HEK293 (cell line): Measurements from ENCODE around the gene ZNF425.

Source experiments
- KLF10 ChIP-seq: fragments of 450-650 bp; IDR thresholded peaks from 2 replicates; pipeline ENCODE4 v1.5.1; 2018; ENCODE audit warnings: missing biosample characterization, mild to moderate bottlenecking, missing genetic modification characterization
- KLF8 ChIP-seq: fragments of 450-650 bp; formaldehyde crosslinking; IDR thresholded peaks from 2 replicates; pipeline ENCODE4 v1.5.1; 2016; ENCODE audit warnings: missing biosample characterization, missing genetic modification characterization
- RBAK ChIP-seq: fragments of 450-650 bp; formaldehyde crosslinking; IDR thresholded peaks from 2 replicates; pipeline ENCODE4 v1.5.1; 2016; ENCODE audit warnings: missing biosample characterization, missing genetic modification characterization
- SCRT1 ChIP-seq: fragments of 450-650 bp; formaldehyde crosslinking; IDR thresholded peaks from 2 replicates; pipeline ENCODE4 v1.5.1; 2016; ENCODE audit warnings: missing biosample characterization, missing genetic modification characterization, borderline replicate concordance
- SP2 ChIP-seq: fragments of 450-650 bp; formaldehyde crosslinking; IDR thresholded peaks from 2 replicates; pipeline ENCODE4 v1.5.1; 2016; ENCODE audit warnings: missing biosample characterization, missing genetic modification characterization
- YY1 ChIP-seq: fragments of 450-650 bp; formaldehyde crosslinking; IDR thresholded peaks from 2 replicates; pipeline ENCODE4 v1.5.1; 2018; ENCODE audit warnings: missing biosample characterization, missing genetic modification characterization
- ZBTB10 ChIP-seq: fragments of 450-650 bp; formaldehyde crosslinking; IDR thresholded peaks from 2 replicates; pipeline ENCODE4 v1.5.1; 2016; ENCODE audit warnings: missing biosample characterization, missing genetic modification characterization
- ZFP41 ChIP-seq: fragments of 450-650 bp; formaldehyde crosslinking; IDR thresholded peaks from 2 replicates; pipeline ENCODE4 v1.5.1; 2016; ENCODE audit warnings: missing biosample characterization, missing genetic modification characterization, borderline replicate concordance
- ZIC2 ChIP-seq: fragments of 450-650 bp; formaldehyde crosslinking; IDR thresholded peaks from 2 replicates; pipeline ENCODE4 v1.5.1; 2016; ENCODE audit warnings: missing biosample characterization, missing genetic modification characterization
- ZNF140 ChIP-seq: fragments of 450-650 bp; formaldehyde crosslinking; IDR thresholded peaks from 2 replicates; pipeline ENCODE4 v1.5.1; 2016; ENCODE audit warnings: missing biosample characterization, missing genetic modification characterization
- ZNF19 ChIP-seq: fragments of 450-650 bp; formaldehyde crosslinking; IDR thresholded peaks from 2 replicates; pipeline ENCODE4; 2016; ENCODE audit warnings: missing biosample characterization, missing genetic modification characterization, low read depth
- ZNF211 ChIP-seq: fragments of 450-650 bp; formaldehyde crosslinking; IDR thresholded peaks from 2 replicates; pipeline ENCODE4 v1.5.1; 2016; ENCODE audit warnings: low read depth, missing biosample characterization, missing genetic modification characterization
- ZNF221 ChIP-seq: fragments of 450-650 bp; formaldehyde crosslinking; IDR thresholded peaks from 2 replicates; pipeline ENCODE4 v1.5.1; 2017; ENCODE audit warnings: missing biosample characterization, missing genetic modification characterization, borderline replicate concordance
- ZNF239 ChIP-seq: fragments of 450-650 bp; formaldehyde crosslinking; IDR thresholded peaks from 2 replicates; pipeline ENCODE4 v1.5.1; 2016; ENCODE audit warnings: missing biosample characterization, missing genetic modification characterization
- ZNF24 ChIP-seq: fragments of 450-650 bp; formaldehyde crosslinking; IDR thresholded peaks from 2 replicates; pipeline ENCODE4 v1.5.1; 2016; ENCODE audit warnings: missing biosample characterization, missing genetic modification characterization
- ZNF292 ChIP-seq: fragments of 450-650 bp; formaldehyde crosslinking; IDR thresholded peaks from 2 replicates; pipeline ENCODE4 v1.5.1; 2016; ENCODE audit warnings: low read depth, missing biosample characterization, missing genetic modification characterization, borderline replicate concordance
- ZNF311 ChIP-seq: fragments of 450-650 bp; formaldehyde crosslinking; IDR thresholded peaks from 2 replicates; pipeline ENCODE4 v1.5.1; 2017; ENCODE audit warnings: missing biosample characterization, missing genetic modification characterization, borderline replicate concordance
- ZNF341 ChIP-seq: fragments of 450-650 bp; formaldehyde crosslinking; IDR thresholded peaks from 2 replicates; pipeline ENCODE4; 2016; ENCODE audit warnings: low read depth, missing biosample characterization, missing genetic modification characterization
- ZNF548 ChIP-seq: fragments of 450-650 bp; formaldehyde crosslinking; IDR thresholded peaks from 2 replicates; pipeline ENCODE4 v1.5.1; 2016; ENCODE audit warnings: missing biosample characterization, missing genetic modification characterization
- ZNF561 ChIP-seq: fragments of 450-650 bp; IDR thresholded peaks from 2 replicates; pipeline ENCODE4 v1.5.1; 2018; ENCODE audit warnings: missing biosample characterization, missing genetic modification characterization, borderline replicate concordance
- ZNF600 ChIP-seq: fragments of 450-650 bp; formaldehyde crosslinking; IDR thresholded peaks from 2 replicates; pipeline ENCODE4 v1.5.1; 2016; ENCODE audit warnings: missing biosample characterization, missing genetic modification characterization
- ZNF660 ChIP-seq: fragments of 450-650 bp; IDR thresholded peaks from 2 replicates; pipeline ENCODE4 v1.5.1; 2018; ENCODE audit warnings: missing biosample characterization, mild to moderate bottlenecking, missing genetic modification characterization
- ZNF701 ChIP-seq: fragments of 450-650 bp; formaldehyde crosslinking; IDR thresholded peaks from 2 replicates; pipeline ENCODE4 v1.5.1; 2016; ENCODE audit warnings: missing biosample characterization, missing genetic modification characterization
- ZSCAN30 ChIP-seq: fragments of 450-650 bp; IDR thresholded peaks from 2 replicates; pipeline ENCODE4 v1.5.1; 2018; ENCODE audit warnings: missing biosample characterization, mild to moderate bottlenecking, missing genetic modification characterization, moderate library complexity
- TF ChIP-seq, protein P1 (sequence below): fragments of 450-650 bp; formaldehyde crosslinking; IDR thresholded peaks from 2 replicates; pipeline ENCODE4 v1.5.1; 2016; ENCODE audit warnings: missing biosample characterization, missing genetic modification characterization, low read depth
- TF ChIP-seq, protein P2 (sequence below): fragments of 450-650 bp; formaldehyde crosslinking; IDR thresholded peaks from 2 replicates; pipeline ENCODE4 v1.5.1; 2016; ENCODE audit warnings: missing biosample characterization, missing genetic modification characterization
- TF ChIP-seq, protein P3 (sequence below): IDR thresholded peaks from 2 replicates; pipeline ENCODE4 v1.6.1; 2011; ENCODE audit warnings: mild to moderate bottlenecking, low read depth, low read length, borderline replicate concordance
- TF ChIP-seq, protein P4 (sequence below): fragments of 450-650 bp; formaldehyde crosslinking; IDR thresholded peaks from 2 replicates; pipeline ENCODE4; 2016; ENCODE audit warnings: missing biosample characterization, missing genetic modification characterization

Gene ZNF425

GRCh38 chr7:149125863-149126661 lies at the start of gene ZNF425 (continued):
- TF ChIP-seq, protein P1, sequence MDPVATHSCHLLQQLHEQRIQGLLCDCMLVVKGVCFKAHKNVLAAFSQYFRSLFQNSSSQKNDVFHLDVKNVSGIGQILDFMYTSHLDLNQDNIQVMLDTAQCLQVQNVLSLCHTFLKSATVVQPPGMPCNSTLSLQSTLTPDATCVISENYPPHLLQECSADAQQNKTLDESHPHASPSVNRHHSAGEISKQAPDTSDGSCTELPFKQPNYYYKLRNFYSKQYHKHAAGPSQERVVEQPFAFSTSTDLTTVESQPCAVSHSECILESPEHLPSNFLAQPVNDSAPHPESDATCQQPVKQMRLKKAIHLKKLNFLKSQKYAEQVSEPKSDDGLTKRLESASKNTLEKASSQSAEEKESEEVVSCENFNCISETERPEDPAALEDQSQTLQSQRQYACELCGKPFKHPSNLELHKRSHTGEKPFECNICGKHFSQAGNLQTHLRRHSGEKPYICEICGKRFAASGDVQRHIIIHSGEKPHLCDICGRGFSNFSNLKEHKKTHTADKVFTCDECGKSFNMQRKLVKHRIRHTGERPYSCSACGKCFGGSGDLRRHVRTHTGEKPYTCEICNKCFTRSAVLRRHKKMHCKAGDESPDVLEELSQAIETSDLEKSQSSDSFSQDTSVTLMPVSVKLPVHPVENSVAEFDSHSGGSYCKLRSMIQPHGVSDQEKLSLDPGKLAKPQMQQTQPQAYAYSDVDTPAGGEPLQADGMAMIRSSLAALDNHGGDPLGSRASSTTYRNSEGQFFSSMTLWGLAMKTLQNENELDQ (tag by site-specific recombination) = no peak
- TF ChIP-seq ZNF660 (tag by site-specific recombination) (peak; percentile 77), ZIC2 (peak; percentile 64), SCRT1 (no peak), ZNF239 (tag by site-specific recombination) (peak; percentile 47; the same call in 1 of the 2 replicates), KLF10 (peak; percentile 42; the same call in 1 of the 2 replicates), ZSCAN30 (tag by site-specific recombination) (peak; percentile 91), ZNF600 (tag by site-specific recombination) (peak; percentile 100), ZNF24 (peak; percentile 82), ZNF341 (tag by site-specific recombination) (peak; percentile 93), YY1 (tag by site-specific recombination) (peak; percentile 78), ZFP41 (tag by site-specific recombination) (0 out of 2 replicates have a peak, but pooled peaks have one; percentile 34), ZNF561 (tag by site-specific recombination) (peak; percentile 43; the same call in 1 of the 2 replicates), ZNF211 (no peak), SP2 (tag by site-specific recombination) (peak; percentile 87), ZNF311 (tag by site-specific recombination) (no peak), ZNF140 (tag by site-specific recombination) (0 out of 2 replicates have a peak, but pooled peaks have one; percentile 41), ZNF19 (tag by site-specific recombination) (no peak), RBAK (tag by site-specific recombination) (no peak), ZBTB10 (peak; percentile 84), ZNF221 (tag by site-specific recombination) (no peak), ZNF548 (tag by site-specific recombination) (no peak), ZNF292 (no peak), ZNF701 (no peak), KLF8 (tag by site-specific recombination) (peak; percentile 92)
- TF ChIP-seq, protein P2, sequence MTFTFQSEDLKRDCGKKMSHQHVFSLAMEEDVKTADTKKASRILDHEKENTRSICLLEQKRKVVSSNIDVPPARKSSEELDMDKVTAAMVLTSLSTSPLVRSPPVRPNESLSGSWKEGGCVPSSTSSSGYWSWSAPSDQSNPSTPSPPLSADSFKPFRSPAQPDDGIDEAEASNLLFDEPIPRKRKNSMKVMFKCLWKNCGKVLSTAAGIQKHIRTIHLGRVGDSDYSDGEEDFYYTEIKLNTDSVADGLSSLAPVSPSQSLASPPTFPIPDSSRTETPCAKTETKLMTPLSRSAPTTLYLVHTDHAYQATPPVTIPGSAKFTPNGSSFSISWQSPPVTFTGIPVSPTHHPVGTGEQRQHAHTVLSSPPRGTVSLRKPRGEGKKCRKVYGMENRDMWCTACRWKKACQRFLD (tag by site-specific recombination) = peak; percentile 64; the same call in 1 of the 2 replicates
- TF ChIP-seq, protein P3, sequence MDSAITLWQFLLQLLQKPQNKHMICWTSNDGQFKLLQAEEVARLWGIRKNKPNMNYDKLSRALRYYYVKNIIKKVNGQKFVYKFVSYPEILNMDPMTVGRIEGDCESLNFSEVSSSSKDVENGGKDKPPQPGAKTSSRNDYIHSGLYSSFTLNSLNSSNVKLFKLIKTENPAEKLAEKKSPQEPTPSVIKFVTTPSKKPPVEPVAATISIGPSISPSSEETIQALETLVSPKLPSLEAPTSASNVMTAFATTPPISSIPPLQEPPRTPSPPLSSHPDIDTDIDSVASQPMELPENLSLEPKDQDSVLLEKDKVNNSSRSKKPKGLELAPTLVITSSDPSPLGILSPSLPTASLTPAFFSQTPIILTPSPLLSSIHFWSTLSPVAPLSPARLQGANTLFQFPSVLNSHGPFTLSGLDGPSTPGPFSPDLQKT = peak; percentile 86; the same call in 1 of the 2 replicates
- TF ChIP-seq, protein P4, sequence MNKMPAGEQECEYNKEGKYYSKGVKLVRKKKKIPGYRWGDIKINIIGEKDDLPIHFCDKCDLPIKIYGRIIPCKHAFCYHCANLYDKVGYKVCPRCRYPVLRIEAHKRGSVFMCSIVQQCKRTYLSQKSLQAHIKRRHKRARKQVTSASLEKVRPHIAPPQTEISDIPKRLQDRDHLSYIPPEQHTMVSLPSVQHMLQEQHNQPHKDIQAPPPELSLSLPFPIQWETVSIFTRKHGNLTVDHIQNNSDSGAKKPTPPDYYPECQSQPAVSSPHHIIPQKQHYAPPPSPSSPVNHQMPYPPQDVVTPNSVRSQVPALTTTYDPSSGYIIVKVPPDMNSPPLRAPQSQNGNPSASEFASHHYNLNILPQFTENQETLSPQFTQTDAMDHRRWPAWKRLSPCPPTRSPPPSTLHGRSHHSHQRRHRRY (tag by site-specific recombination) = 0 out of 2 replicates have a peak, but pooled peaks have one; percentile 59
